ENCODE measurements around the gene EPHB2. TPM values are rescaled to one million over a fixed set of nuclear protein-coding genes. Genes with fewer than 3 reads are reported as not detected.

Gene EPHB2
- total RNA-seq, 1 donor from 2014 or later = 22.8 TPM

DNA sequence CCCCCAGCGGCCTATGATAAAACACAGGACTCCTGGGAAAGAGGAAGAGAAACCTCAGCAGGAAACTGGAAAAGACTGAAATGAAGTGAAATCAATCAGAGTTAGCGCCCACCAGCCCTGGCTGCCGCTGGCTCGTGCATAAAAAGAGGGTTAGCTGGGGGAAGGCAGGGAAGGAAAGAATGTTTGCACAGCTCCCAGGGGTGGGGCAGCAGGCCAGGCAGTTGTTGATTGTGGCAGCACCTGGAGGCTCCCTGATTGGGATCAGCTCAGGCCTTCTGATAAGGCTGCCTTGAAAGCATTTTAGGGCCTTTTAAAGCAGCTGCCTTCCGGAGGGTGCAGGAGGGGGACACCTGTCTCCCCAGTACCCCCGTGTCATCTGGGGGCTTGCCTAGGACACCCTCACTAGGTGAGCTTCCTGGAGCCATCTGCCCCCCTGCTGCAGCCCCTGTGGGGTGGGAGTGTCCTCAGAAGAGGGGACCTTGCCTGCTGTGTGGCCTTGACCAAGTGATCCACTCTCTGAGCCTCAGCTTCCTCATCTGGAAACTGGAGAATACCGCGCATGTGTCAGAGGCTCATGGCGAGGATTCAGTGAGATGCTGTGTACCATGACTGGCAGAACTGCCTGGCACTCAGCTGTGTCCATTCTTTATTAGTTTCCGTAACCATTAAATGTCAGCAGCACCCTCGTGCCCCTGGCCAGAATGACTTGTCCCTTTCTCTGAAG is 6.6 kb downstream of the EPHB2 start:
- no peak for DNase-seq (ENCODE audit: low spot score in 2 of 2)
- FAIRE-seq = no peak

- no peak for DNase-seq (ENCODE audit: low spot score in 2 of 2)
- no peak for FAIRE-seq
These were observed 10.7 kb downstream of the EPHB2 start for GRCh38 chr1:22721122-22721873.

DNA sequence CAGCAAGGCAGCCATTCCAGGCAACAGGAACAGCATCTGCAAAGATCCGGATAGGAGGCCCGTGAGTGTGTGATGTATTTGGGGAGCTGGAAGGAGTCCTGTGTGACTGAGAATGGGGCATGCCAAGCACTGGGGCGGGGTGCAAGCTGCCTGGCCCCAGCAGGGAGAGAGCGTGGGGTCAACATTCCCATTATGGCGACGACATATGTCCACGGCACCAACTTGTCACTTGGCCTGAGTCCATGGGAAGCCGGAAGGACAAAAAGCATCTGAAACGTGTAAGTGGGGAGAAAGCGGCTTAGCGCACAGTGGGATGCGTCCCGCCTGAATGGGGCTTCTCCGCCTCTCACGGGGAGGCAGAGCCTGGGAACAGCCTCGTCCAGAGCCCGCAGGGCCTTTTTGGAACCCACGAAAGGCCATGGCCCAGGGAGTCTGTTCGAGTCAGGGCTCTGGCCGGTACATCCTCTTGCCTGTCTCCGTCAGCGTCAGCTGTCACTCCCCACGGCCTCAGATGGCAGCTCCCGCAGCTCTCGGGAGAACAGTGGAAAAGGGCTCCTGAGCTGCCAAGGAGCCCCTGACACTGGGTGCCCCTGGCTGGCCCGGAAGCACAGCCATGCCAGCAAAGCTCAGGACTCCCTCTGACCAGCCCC is 12.4 kb downstream of the EPHB2 start:
- no peak for FAIRE-seq

GRCh38 chr1:22727873-22728272 is 17.2 kb downstream of the EPHB2 start:
- DNase-seq (ENCODE audit: low spot score in 2 of 2) = no peak
- FAIRE-seq = no peak

More for the DNA sequence above, 12.4 kb downstream of the EPHB2 start:
- DNase-seq (ENCODE audit: low spot score in 2 of 2) = no peak

DNA sequence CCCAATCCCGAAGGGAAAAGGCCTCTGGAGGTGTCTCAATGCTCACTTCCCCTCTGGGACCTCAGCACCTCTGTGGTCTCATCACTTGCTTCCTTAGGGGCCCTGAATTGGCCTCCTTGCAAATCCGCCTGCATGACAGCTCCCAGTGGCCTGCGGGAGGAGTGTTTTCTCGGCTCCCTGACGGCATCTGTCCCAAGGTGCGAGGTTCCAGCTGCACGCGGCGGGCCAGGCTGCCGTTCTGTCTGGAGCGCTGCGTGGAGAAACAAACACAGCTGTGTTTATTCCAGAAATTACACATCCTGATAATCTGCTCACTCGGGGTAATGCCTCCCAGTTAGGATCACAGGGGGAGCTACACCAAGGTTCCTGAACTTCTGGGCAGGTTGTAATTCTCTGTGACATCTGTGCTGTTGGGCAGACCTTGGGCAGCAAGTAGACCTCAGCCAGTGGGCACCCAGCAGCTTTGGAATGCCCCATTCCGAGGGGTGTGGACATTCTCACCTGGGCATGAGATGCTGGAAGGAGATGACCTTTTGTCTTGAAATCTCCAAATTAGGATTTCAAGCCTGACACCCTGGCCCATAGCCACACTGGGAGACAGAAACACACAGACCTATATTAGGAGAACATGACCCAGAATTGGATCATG is 18.2 kb downstream of the EPHB2 start:
- no peak for DNase-seq (ENCODE audit: low spot score in 2 of 2)

GRCh38 chr1:22729400-22729773 is 18.7 kb downstream of the EPHB2 start:
- no peak for FAIRE-seq
- DNase-seq (ENCODE audit: low spot score in 2 of 2) = no peak

More for the DNA sequence above, 18.2 kb downstream of the EPHB2 start:
- FAIRE-seq = no peak

GRCh38 chr1:22729912-22730311 is 19.3 kb downstream of the EPHB2 start:
- DNase-seq (ENCODE audit: low spot score in 2 of 2) (no peak), FAIRE-seq (no peak)

DNA sequence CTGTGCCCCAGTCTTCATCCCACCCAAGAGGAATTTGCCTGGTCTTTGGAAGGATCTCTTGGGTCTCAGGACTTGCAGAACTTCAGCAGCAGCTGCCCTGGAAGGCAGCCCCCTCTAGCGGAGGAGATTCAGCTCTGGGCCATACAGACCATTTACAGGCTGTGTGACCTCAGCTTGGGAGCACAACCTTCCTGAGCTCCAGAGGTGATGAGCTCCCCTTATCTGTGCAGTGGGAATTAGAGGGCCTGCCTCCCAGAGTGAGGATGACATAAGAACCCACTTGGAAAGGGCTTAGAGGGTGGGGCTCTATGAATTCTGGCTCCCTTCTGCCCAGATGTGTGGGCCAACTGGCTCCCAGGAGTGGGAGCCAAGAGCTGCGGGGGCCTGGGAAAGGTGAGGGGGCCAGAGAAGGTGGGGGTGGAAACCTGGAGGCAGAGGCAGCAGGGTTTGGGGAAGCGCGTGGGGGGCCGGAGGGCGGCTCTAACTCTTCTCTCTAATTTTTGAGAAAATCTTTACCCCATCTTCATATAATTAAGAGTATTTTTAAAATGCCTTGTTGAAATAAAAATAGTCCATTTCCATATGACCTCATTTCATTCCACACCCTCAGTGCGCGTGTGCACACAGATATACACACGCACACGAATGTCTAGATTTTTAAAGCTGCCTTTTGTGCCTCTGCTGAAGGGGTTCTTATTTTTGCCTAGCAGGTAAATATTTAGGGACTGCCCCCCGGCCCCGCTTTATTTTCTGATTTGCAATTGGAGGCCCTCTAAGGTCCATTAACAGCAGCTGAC is 21.5 kb downstream of the EPHB2 start:
- DNase-seq (ENCODE audit: low spot score in 2 of 2) = no peak
- no peak for FAIRE-seq

DNA sequence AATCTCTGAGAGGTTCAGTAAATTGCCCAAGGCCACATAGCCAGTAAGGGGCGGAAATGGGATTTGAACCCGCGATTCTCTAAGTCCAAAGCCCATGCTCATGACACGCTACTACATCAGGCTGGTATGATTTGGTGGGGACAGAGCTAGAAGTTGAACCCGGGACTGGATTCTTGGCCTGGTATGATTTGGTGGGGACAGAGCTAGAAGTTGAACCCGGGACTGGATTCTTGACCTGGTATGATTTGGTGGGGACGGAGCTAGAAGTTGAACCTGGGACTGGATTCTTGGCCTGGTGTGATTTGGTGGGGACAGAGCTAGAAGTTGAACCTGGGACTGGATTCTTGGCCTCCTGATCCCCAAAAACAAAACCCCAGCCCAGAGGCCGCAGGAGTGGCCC is 23.0 kb downstream of the EPHB2 start:
- FAIRE-seq (no peak), DNase-seq (ENCODE audit: low spot score in 2 of 2) (no peak)

- FAIRE-seq (no peak), DNase-seq (ENCODE audit: low spot score in 2 of 2) (no peak)
These were observed 26.0 kb downstream of the EPHB2 start for GRCh38 chr1:22736501-22737080.

- no peak for DNase-seq (ENCODE audit: low spot score in 2 of 2)
- no peak for FAIRE-seq
These were observed 26.9 kb downstream of the EPHB2 start for GRCh38 chr1:22737374-22738068.

GRCh38 chr1:22738069-22738435 is 27.4 kb downstream of the EPHB2 start:
- DNase-seq (ENCODE audit: low spot score in 2 of 2) = no peak
- no peak for FAIRE-seq

- DNase-seq (ENCODE audit: low spot score in 2 of 2) = no peak
- no peak for FAIRE-seq
These were observed 27.9 kb downstream of the EPHB2 start for GRCh38 chr1:22738522-22738921.

GRCh38 chr1:22739648-22740385 is 29.2 kb downstream of the EPHB2 start:
- FAIRE-seq (no peak), DNase-seq (ENCODE audit: low spot score in 2 of 2) (no peak)

DNA sequence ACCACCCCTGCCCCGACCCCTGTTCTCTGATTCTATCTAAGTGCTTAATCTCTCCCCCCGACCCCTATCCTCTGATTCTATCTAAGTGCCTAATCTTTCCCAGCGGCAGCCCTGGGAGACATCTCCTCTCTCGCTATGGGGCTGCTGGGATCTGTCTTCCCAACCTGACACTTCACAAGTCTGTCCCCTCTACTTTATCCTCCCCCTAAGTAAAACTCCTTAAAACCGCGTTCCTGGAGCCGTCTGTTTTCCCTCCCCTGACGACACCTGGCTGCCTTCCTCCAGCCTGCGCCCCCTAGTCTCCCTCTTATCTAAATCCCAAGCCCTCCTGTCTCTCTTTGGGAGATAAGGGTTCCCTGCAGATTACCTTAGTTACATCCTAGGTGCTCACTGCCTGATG is 30.5 kb downstream of the EPHB2 start:
- no peak for DNase-seq (ENCODE audit: low spot score in 2 of 2)
- FAIRE-seq = no peak

DNA sequence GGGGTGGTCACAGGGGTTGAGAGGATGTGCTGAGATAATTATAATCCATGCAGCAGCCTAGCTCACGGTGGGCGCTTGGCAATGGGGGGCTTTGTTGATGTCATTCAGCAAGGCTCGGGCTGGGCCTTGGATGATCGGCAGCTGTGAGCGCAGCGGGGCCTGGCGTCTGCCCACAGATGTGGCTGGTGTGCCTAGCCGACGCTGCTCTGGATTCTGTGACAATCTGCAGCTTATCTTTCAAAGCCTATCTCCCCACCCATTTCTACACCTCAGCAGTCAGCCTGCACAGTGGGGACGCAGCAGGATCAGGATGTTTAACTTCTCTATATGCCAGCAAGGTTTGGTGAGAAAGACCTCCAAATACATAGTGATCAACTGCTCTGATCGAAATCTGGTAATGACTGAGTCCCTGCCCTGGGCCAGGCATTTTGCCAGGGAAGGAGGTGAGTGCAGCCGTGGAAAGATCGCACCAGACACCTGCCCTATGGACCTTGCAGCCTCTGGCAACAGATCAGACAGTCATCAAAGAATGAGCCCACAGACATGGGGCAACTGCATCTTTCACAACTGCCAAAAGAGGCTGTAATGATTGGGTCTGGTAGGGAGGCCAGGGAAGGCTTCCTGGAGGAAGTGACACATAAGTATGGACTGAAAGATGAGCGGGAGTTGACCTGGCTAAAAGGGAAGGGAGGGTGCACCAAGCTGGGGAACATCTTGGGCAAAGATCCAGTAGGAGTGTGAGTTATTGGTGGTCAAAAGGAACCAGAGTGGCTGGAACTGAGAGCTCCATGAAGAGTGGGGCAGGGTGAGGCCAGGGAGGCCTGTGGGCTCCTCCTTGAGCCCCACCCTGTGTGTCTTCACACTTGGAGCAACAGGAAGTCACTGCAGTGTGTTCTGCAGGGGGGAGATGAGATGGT is 35.3 kb downstream of the EPHB2 start:
- DNase-seq (ENCODE audit: low spot score in 2 of 2) = no peak
- no peak for FAIRE-seq

DNA sequence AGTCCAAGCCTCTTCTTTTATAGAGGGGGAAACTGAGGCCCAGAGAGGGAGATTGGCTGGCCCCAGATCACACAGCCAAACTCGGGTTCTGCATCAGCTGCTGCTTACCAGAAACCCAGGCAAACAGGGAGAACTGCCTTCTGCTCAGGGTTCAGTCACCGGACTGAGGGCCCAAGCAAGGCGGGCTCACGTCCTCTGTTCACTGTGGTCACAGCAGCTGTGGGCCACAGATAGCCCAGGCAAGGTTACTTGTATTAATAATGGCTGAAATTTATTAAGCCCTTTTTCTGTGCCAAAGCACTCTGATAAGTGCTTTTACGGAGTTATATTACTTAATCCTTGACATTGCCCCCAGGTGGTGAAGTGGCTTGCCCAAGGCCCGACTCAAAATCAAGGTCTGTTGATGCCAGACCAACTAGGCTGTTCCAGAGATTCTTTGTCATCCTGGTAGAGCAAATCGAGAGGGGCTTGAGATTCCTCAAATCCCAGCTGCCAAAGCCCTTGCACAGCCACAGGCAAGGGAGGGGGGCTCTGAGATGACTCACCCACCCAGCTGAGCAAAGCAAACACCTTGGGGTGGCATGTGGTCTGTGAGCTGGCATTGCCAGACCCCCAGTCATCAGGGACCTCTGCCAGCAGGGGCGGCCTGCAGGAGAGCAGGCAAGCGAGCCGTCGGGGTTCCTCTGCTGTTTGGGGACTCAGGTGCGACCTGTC is 36.5 kb downstream of the EPHB2 start:
- no peak for DNase-seq (ENCODE audit: low spot score in 2 of 2)
- no peak for FAIRE-seq

All from frontal cortex (tissue), 4 donors.